Lower leg skin (tissue), 3 donors: ENCODE data around the gene NOLC1.

ENCODE experiments used
- CTCF ChIP-seq, 3 donors: fragments of 450-650 bp; IDR thresholded peaks; one replicate each; pipeline ENCODE4 v1.5.1; 2016; ENCODE audit warnings: antibody characterized with exemption in 3 of 3, mild to moderate bottlenecking in 3 of 3, moderate library complexity in 2 of 3
- POLR2A ChIP-seq, 2 donors: fragments of 450-650 bp; IDR thresholded peaks; one replicate each; pipeline ENCODE4 v1.6.1; 2016 to 2017; ENCODE audit warnings: antibody characterized with exemption in 2 of 2, mild to moderate bottlenecking in 1 of 2, moderate library complexity in 1 of 2

GRCh38 chr10:102121739-102122372 is 30.3 kb upstream of the NOLC1 start:
- no peak for TF ChIP-seq POLR2A (IDR thresholded peaks at IDR 0.05)
- no peak for TF ChIP-seq CTCF (IDR thresholded peaks at IDR 0.05)
